Astrocyte of the cerebellum (primary cell): ENCODE measurements around the gene OR6S1.

Experiments used
- DNase-seq: peaks from one replicate; pipeline ENCODE4 v3.0.0-alpha.2; 2011; ENCODE audit warnings: low read depth
- H3K4me3 ChIP-seq: 2 replicates; pipeline ENCODE4 v1.5.1; 2011; ENCODE audit warnings: mild to moderate bottlenecking, low read depth, low read length, moderate library complexity
- CTCF ChIP-seq: IDR thresholded peaks from 2 replicates; pipeline ENCODE4 v1.5.1; 2012; ENCODE audit warnings: low read length, low read depth, moderate library complexity, mild to moderate bottlenecking; ENCODE audit errors: missing control alignments
- in situ Hi-C: cut with HindIII; loops from 2 replicates; pipeline ENCODE4 v1.10.0; 2017; ENCODE audit warnings: low sequenced_read_pairs

The OR6S1 gene

GRCh38 chr14:20618271-20618749 lies 23.2 kb downstream of the OR6S1 start:
- no peak overlapping the region for H3K4me3 ChIP-seq
- no peak for DNase-seq
- in situ Hi-C loops, result no loop called here
- TF ChIP-seq CTCF, result no peak

- no peak overlapping the region for H3K4me3 ChIP-seq
- in situ Hi-C loops, result no loop called here
- DNase-seq, result no peak
- TF ChIP-seq CTCF, result no peak
Observed at GRCh38 chr14:20617138-20618003, 24.1 kb downstream of the OR6S1 start.

- in situ Hi-C loops, result no loop called here
Observed at GRCh38 chr14:20615996-20616395, 25.5 kb downstream of the OR6S1 start.

GRCh38 chr14:20614038-20614840 lies 27.3 kb downstream of the OR6S1 start:
- TF ChIP-seq CTCF, result no peak
- H3K4me3 ChIP-seq, result peak overlapping the region; percentile 53
- no peak for DNase-seq
- in situ Hi-C loops, result no loop called here

More at GRCh38 chr14:20615996-20616395, 25.5 kb downstream of the OR6S1 start:
- DNase-seq, result no peak
- no peak overlapping the region for H3K4me3 ChIP-seq
- no peak for TF ChIP-seq CTCF

- in situ Hi-C loops, result no loop called here
- peak overlapping the region; percentile 53 for H3K4me3 ChIP-seq
- peak; percentile 71 for TF ChIP-seq CTCF
- peak; percentile 91 for DNase-seq
Observed at GRCh38 chr14:20613094-20614037, 28.1 kb downstream of the OR6S1 start.

- no peak overlapping the region for H3K4me3 ChIP-seq
- TF ChIP-seq CTCF, result no peak
- in situ Hi-C loops, result no loop called here
- DNase-seq, result no peak
Observed at GRCh38 chr14:20612403-20612802, 29.1 kb downstream of the OR6S1 start.
